Renal cortical epithelial cell (primary cell): ENCODE results near the gene OR10G8. TPM values are rescaled to one million over a fixed set of nuclear protein-coding genes. Genes with fewer than 3 reads are reported as not detected.
"Not testable (repeated sequence)": the region's sequence is repeated elsewhere in the genome, so short reads cannot be mapped to it uniquely, and the experiment has no call there.

Source experiments
- DNase-seq: peaks from one replicate; pipeline ENCODE4 v3.0.0-alpha.2; 2011; ENCODE audit warnings: low read depth
- total RNA-seq: library from RNA; depleted of rRNA; stranded (reverse); fragments of >200 nt; gene quantifications from 2 replicates; pipeline ENCODE4 v1.2.3, GENCODE V29; 2014

The OR10G8 gene, protein sequence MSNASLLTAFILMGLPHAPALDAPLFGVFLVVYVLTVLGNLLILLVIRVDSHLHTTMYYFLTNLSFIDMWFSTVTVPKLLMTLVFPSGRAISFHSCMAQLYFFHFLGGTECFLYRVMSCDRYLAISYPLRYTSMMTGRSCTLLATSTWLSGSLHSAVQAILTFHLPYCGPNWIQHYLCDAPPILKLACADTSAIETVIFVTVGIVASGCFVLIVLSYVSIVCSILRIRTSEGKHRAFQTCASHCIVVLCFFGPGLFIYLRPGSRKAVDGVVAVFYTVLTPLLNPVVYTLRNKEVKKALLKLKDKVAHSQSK
- total RNA-seq: not detected in 2 replicates

DNA sequence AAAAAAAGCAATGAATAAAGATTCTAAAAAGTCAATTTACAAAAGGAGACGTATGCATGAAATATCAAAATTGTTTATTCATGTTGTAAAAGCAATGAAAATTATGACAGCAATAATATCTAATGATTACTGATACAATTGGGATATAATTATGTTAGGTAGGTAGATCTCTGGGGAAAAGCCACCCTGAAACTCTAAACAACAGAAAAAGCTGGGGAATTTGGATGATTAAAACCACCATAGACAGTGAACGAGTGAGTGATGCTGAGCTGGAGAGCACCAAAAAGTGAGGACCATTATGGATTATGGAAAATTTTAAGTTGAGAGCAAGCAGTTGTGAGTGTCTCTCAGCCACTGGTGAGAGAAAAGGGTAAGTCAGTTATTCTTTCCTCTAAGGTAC lies at the start of gene OR10G8:
Gene OR10G8, plus strand, starts transcription at position 301 of the 400 bp plus-strand sequence. CDS start 2,825 bp downstream, outside the sequence.
- DNase-seq: no peak

DNA sequence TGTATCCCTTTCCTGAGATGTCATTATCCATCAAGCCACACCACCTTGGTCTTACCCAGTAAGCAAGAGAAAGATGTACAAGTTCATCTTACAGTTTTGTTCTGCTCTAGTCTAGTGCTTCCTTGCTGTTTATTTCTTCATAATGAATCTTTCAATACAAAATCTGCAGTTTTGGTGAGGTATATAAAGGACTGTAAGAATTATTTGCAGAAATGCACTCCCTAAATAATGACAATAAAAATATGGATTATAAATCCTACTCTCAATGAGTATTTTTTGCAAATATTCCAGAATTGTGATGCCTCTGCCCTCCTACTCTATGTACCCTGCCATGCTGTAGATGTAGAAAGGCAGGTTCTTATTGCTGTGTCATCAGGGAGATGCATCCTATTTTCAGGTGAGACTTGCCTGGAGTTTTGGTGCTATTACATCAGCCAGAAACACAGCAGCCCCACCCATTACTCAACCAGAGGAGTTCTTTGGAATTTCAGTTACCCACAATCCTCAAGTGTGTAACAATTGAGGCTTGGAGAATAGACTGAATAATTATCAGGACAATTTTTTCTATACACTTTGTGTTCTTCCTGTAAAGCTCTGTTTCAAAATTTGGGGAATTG lies 48.8 kb upstream of the OR10G8 start, which contains the start of gene OR10S1:
Gene OR10S1, minus strand, starts transcription at position 51 of the 617 bp plus-strand sequence. CDS start 117 bp downstream, outside the sequence.
- DNase-seq: peak; percentile 25

DNA sequence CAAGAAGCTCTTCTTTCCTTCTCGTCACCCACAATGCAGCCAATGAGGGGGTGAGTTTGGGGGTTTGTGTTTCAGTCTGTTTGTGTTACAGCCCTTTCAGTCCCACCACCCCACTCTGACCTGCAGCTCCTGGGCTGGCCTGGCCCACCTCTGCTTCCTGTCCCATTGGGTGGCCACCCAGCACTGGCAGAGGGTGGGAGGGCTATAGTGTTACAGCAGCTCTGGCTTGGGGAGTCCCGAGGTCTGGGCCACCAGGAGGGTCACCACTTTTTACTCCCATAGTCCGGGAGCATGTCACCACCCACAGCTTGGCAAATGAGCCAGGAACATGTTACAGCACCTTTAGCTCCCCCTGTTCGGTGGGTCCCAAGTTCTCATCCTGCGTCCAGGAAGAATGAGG lies 47.3 kb upstream of the OR10G8 start:
- no peak for DNase-seq

DNA sequence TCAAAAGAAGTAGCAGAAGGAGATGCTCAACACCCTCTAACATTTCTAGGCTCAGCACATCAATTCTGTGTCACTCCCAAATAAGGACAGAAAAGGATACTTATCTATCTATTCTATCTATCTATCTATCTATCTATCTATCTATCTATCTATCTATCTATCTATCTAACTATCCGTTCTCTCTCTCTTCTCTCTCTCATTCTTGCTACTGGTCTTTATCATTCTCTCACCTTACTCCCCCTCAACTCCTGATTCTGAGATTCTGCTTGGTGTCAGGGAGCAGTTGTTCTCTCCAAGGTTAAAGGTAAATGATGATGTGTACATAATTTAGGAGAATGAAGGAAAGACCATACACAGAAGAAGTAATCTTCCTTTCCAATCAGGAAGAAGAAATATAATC lies 31.5 kb upstream of the OR10G8 start, which contains the start of gene OR10G6:
Gene OR10G6, minus strand, starts transcription at position 43 of the 400 bp plus-strand sequence. Its CDS starts 0 bp downstream, at position 43.
- no peak for DNase-seq

DNA sequence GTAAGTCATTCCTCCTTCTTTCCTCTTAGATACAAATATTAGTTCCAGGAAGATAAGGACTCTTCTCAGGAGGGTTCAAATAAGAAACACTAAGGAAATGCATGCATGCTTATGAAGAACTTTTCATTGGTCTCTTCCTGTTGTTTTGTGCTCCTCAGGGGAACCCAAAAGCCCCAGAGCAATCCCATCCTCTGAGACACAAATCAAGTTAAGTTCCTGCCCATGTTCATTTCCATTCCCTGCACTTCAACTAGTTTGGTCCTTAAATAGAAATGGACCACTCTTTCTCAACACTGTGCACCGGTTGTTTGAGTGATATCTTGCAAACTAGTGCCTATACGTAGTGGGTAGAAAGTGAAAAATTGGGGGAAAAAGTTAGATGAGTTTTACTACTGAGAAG lies 13.9 kb upstream of the OR10G8 start, which contains the start of gene OR10G4:
Gene OR10G4, plus strand, starts transcription at position 301 of the 400 bp plus-strand sequence. CDS start 2,578 bp downstream, outside the sequence.
- no peak for DNase-seq

DNA sequence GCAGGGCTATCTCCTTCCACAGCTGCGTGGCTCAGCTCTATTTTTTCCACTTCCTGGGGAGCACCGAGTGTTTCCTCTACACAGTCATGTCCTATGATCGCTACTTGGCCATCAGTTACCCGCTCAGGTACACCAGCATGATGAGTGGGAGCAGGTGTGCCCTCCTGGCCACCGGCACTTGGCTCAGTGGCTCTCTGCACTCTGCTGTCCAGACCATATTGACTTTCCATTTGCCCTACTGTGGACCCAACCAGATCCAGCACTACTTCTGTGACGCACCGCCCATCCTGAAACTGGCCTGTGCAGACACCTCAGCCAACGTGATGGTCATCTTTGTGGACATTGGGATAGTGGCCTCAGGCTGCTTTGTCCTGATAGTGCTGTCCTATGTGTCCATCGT lies 10.8 kb upstream of the OR10G8 start:
- DNase-seq: not testable (repeated sequence)

DNA sequence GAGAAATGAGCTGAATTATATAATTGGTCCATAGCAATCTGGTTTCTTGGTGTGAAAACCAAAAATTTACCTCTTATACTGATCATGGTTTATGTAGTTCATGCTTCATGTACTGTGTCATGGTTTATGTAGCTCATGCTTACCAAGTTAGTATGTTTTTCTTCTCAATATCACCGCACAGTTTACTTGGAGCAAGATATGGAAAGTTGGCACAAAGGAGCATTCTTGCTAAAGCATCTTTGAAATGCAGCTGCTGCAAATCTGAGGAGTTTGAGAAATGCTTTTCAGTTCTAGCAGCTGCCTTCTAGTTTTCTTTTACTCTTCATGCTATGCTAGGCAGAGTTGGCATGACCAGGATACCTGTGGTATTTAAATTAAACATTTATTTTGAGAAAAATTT lies 10.1 kb downstream of the OR10G8 start:
- no peak for DNase-seq

DNA sequence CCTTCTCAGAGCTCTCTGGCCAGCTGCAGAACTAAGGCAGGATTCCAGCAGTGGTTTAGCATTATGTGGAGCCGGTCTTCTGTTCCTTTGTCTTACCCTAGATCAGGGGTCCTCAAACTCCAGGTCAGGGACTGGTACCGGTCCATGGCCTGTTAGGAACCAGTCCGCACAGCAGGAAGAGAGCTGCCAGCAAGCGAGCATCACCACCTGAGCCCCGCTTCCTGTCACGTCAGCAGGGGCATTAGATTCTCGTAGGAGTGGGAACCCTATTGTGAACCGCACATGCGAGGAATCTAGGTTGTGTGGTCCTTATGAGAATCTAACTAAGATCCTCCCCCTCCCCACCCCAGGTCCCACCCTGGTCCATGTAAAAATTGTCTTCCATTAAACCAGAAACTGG lies 13.0 kb downstream of the OR10G8 start:
- DNase-seq: no peak

DNA sequence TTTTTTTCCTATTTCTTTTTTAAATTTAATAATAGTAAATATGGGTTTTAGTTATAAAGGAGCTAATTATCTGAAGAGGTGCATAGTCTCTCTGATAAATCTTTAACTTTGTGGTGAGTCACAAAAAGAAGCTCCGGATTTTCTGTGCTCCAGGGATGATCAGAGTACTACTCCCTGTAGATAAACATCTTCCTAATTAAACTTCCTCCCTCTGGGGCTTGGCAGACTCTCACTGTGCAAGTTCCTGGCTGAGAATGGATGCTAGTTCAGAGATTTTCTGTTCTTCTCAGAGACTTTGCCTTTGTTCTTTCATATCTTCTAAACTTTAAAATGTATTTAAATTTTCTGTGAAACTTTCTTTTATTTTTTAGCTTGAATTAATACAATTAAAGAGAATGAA lies 14.7 kb downstream of the OR10G8 start, which contains the start of gene OR10G7:
Gene OR10G7, minus strand, starts transcription at position 72 of the 400 bp plus-strand sequence. CDS start 2,324 bp downstream, outside the sequence.
- peak; percentile 35 for DNase-seq

DNA sequence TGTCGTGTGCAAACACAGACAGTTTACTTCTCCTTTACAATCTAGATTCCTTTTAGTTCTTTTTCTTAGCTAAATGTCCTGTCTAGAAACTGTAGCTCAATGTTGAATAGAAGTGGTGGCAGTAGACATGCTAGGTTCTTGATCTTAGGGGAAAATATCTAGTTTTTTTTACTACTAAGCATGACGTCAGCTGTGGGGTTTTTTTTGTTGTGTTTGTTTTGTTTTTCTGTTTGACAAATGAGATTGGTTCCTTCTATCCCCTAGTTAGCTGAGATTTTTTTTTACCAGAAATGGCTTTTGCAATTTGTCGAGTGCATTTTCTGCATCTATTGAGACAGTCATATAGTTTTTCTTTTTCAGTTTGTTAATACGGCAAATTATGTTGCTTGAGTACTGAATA lies 16.8 kb downstream of the OR10G8 start:
- DNase-seq: no peak

DNA sequence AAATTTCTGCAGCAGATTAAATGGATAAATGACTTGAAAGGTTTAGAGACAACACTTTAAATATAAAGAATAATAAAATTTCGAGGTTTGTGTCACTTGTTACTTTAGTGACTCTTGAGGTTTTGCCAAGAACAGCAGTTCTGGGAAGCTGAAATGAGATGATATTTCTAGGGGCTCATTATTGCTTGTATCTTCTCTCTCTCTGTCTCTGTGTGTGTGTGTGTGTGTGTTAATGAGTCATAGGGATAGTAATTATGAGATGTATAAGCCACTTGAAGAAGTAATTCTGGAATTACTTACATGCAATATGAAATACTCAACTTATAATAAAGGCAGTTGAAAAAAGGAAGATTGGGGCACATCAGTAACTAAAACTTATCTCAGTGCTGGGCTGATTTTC lies 24.1 kb downstream of the OR10G8 start:
- peak; percentile 12 for DNase-seq

DNA sequence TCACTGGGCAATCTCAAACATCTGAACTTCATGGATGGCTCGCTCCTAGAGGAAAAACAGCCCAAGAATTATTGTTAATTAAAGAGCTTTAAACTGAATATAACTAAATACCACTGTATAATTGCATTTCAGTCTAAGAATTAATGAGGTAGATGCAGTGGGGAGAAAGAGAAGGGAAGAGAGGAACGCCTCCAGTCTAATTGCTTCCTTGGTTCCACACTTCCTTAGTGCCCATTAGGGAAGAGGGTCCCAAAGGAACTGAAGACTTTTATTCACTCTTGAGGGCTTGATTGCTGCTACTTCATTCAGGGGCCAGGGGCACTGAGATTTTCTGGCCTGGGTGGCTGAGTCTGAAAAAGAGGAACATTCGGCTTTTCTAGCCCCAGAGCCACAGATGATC lies 26.4 kb downstream of the OR10G8 start:
- no peak for DNase-seq

DNA sequence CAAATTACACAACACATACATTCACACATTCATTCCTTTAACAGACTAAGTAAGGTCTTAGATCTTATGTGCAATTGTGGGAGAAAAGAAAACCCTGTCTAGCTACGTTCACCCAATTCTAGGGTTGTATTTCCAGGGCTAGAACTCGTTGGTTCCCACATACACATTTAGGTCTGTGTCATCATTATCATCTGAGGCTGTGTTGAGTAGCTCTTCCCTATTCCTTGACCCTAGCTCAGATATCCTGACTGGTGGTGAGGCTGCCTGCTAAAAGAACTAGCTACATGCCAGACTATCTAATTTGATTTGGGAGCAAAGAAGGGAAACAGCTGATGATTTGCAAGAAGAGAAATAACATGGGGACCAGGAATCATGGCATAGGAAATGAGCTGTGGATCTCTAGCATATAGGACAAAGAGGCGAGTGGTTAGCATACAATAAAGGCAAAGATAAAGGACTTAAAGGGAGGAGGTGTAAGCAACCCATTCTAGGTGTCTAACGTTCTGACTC lies 42.1 kb downstream of the OR10G8 start:
- no peak for DNase-seq

DNA sequence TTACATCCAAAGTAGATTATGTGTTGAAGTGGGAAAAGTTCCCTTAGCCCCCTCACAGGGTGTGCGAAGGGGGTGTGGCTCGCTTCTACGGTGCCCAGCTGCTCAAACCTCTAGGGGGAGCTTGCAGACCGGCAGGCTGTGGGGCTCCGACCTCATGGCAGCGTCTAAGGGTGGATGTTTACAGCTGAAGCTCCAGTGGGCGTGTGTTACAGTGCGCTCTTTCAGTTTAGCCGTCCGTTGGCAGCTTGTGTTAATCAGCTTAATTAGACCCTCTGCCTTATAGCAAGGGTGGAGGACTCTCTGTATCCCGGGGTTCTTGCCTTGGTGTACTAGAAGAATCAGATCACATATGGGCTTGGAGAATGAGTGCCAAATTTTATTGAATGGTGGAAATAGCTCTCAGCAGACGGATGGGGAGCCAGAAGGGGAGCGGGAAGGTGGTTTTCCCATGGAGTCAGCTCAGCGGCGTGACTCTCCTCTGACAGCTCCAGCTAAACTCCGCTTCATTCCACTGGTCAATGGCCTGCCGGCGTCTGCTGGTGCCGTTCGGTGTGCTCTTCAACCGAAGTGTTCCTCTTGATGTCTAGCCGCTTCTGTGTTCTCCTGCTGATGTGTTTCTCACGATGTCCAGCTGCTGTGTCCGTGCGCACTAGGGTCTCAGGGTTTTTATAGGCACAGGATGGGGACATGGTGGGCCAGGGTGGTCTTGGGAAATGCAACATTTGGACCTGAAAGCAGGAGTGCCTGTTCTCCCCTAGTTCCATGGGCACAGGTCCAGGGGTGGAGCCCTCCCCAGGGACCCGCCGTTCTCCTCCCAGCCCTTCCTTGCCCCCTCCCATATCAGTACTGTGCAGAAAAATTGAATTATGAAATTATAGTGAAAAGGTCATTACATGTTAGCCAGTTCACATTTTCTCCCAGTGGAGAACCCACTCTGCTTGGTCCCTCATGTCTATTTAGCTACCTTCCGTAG lies 43.1 kb downstream of the OR10G8 start:
- peak; percentile 42 for DNase-seq

DNA sequence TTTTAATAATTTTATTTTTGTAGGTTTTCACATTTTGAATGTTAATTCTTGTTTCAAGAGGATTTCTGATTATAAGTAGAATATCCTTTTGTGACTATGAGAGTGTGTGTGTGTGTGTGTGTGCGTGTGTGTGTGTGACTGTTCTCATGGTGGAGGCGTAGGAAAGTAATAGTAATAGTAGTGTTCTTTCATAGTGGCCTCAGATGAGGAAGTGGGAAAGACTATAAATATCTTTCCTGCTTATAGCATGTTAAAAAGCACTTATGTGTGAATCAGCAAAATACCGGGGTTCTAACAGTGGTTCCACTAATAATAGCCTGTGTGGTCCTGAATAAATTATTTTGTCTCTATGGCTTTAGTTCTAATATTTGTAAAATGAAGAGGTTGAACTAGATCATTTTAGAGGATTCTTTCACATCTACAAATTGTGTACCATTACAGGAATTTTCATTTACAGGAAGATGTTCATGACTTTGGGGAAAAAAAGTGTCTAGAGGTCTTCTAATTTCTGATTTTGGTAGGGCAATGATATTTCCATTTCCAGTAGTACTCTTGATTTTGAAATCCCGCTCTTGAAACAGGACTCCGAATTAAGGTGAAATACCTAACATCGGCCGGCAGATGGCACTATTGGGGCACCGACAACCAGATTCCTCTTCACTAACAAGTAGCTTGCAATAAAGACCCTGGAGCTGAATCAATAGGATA lies 44.5 kb downstream of the OR10G8 start:
- DNase-seq: peak; percentile 74

DNA sequence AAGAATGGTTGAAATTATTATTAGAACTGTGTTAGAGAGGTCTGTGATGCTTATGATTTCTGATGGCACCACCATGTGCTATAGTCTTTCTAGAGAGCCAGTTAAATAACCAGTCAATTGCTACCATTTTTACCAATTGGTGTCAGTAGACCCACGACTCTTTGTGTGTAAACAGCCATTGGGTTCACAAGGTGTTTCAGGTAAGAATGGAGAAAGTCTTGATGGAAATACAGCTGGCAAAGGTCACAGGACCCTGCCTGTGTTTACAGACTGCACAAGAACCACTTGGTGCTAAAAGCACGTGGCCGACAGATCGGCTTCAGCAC lies 45.0 kb downstream of the OR10G8 start:
- DNase-seq: peak; percentile 4

DNA sequence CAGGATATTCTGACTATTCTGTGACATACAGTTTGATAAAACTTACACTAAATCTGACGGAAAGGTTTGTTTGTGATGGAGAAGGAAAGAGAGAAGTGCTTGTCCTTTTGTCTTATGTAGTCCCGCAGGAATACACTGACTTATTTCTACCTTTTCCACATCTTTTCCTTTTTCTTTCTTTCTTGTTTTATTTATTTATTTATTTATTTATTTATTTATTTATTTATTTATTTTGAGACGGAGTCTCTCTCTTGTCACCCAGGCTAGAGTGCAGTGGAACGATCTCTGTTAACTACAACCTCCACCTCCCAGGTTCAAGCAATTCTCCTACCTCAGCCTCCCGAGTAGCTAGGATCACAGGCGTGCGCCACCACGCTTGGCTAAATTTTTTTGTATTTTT lies 45.5 kb downstream of the OR10G8 start:
- no peak for DNase-seq

DNA sequence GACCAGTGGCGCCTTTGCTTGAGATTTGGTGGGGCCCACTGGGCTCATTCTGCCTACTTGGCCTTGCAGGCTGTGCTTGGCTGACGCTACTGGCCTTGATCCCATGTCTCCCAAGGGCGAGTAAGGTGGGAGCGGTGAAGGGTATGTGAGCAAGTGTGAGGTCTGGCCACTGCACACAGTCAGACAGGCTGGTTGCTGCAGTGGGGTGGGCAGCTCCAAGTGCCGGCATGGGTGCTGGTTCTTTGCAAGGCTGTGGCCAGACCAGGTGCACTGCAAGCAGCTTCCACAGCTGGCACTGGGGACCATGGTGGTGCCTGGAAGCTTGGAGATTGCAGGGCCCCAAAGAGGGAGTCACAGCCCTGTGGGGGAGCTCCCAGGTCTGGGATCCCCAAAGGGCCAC lies 48.0 kb downstream of the OR10G8 start:
- DNase-seq: no peak

DNA sequence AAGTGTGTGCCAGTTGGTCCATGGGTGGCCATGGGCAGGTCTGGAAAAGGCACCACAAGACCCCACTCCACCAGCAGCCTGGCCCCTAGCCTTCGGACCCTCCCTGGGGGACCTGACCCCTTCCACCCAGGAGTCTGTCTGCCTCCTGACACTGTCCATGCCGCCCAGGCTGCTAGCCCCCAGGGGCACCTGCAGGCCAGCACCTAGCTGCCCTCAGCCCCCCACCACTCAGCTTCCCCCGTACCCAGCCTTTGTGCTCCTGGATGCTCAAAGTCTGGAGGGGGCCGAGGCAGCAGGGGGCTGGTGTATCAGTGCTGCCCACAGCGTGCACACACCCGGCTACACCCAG lies 48.9 kb downstream of the OR10G8 start:
- no peak for DNase-seq

DNA sequence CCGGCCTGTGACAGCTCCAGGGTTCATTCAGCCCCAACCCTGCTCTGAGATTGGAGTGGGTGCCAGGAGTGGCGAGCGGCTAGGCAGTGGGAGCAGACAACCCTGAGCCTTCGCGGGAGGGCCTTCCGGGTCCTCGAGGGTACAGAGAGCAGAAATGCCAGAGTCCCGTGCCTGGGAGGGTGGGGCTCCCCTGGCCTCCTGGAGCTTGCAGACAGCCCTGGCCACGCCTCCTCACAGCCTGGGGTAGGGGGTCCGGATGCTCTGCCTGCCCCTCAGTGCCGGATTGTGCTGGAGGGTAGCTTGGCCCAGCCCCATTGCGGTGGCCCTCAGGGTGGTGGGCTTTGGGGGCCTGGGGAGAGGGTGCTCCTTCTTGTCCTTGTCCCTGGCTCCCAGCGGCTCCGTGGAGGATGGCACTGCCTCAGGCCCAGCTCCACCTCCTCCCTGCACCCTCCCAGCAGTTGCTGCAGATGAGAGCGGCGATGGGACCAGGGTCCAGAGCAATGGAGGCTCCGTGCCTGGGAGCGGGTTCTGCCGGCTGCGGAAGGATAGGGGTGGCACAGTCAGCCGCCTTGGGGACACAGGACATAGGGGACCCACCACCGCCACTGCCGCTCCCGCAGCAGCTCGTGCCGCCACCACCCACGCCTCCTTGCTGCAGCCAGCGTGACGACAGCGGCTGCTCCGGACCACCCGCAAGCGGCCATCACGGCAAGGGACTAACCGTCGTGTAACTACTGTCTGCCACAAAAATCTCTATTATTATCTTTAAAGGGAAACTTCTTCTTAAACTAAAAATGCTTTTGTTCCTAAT lies 49.4 kb downstream of the OR10G8 start:
- no peak for DNase-seq
